Lower lobe of right lung (tissue), 2 donors: Measurements from ENCODE around the gene ARID1B. TPM values are rescaled to one million over a fixed set of nuclear protein-coding genes. Genes with fewer than 3 reads are reported as not detected.

Experiments used
- ATAC-seq, 2 donors: fragments of 200-7000 bp; cut with Tn5 transposase; one replicate each; pipeline ENCODE4 v1.9.1; 2020 to 2022; ENCODE audit warnings: mild to moderate bottlenecking in 2 of 2, moderate library complexity in 2 of 2
- DNase-seq: peaks from one replicate; pipeline ENCODE4 v3.0.0-alpha.2; 2020
- H3K27ac ChIP-seq: fragments of 200-600 bp; one replicate; pipeline ENCODE4 v1.8.0; 2022
- H3K27me3 ChIP-seq: fragments of 200-600 bp; one replicate; pipeline ENCODE4 v1.8.0; 2022; ENCODE audit warnings: low read depth
- H3K36me3 ChIP-seq: fragments of 200-600 bp; one replicate; pipeline ENCODE4 v1.8.0; 2022; ENCODE audit warnings: mild to moderate bottlenecking
- H3K4me1 ChIP-seq: fragments of 200-600 bp; one replicate; pipeline ENCODE4 v1.8.0; 2022
- H3K4me3 ChIP-seq: fragments of 200-600 bp; one replicate; pipeline ENCODE4 v1.8.0; 2022; ENCODE audit warnings: mild to moderate bottlenecking
- H3K9me3 ChIP-seq: fragments of 200-600 bp; one replicate; pipeline ENCODE4 v1.8.0; 2022
- CTCF ChIP-seq: fragments of 200-600 bp; IDR thresholded peaks from one replicate; pipeline ENCODE4 v1.8.0; 2022; ENCODE audit warnings: antibody characterized with exemption, mild to moderate bottlenecking
- intact Hi-C: fragments of 100-400 bp; cut with DNase I; formaldehyde crosslinking; loops from one replicate; pipeline ENCODE4 v1.11.0; 2022
- total RNA-seq: library from RNA; stranded (reverse); fragmentation: NEBNext Ultra II Directional; extraction: Animal tissue kit (Norgen Biotek cat#: 25700); gene quantifications from one replicate; pipeline ENCODE4 v1.2.1, GENCODE V29; 2021
- donor health status: DM: no; HTN: yes; CAD: no; lungs with severe emphysema.

ARID1B gene
- total RNA-seq, 1 donor from 2014 or later, result 95.5 TPM

DNA sequence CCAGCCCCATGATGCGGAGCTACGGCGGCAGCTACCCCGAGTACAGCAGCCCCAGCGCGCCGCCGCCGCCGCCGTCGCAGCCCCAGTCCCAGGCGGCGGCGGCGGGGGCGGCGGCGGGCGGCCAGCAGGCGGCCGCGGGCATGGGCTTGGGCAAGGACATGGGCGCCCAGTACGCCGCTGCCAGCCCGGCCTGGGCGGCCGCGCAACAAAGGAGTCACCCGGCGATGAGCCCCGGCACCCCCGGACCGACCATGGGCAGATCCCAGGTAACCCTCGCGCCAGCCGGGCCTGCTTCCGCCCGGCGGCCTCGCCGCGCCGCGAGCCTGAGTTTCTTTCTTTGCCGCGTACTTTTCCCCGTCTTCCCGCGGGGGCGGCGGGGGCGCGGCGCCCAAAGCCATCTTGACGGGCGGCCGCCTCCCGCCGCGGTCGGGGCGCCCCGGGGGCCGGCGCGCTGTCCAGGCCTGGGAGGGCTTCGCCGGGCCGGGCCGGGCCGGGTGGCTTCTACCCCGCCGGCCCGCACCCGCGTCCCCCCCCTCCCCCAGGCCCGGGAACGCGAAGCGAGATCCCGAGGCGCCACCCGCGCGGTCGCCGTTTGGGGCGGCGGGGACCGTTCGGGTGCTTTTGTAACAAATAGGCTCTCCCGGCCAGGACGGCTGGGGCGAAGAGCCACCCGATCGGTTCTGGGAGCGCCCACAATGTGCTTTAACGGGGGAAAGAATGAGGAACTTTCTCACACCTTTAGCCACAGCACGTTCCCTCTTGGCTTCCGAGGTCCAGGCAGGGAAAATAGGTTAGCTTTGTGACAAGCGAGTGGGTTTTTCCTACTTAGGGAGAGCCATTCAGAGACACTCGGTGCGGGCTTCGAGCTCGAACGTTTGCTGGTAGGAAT, 2.3 kb downstream of the ARID1B start:
- H3K27me3 ChIP-seq, result no peaks in the 10 kb centered on the region
- H3K4me3 ChIP-seq, result peak overlapping the region; percentile 71
- peak overlapping the region; percentile 92 for H3K27ac ChIP-seq
- intact Hi-C loops, result loop anchor here (10.0 kb wide), 1 partner anchor 235 kb away; no protein-coding TSS in a partner anchor
- H3K9me3 ChIP-seq, result no peaks in the 10 kb centered on the region
- no peaks in the 10 kb centered on the region for H3K36me3 ChIP-seq
- peak; percentile 47 to 49 for ATAC-seq
- DNase-seq, result peak; percentile 68
- TF ChIP-seq CTCF, result no peak
- peaks cover 59% of the 10 kb centered on the region for H3K4me1 ChIP-seq

DNA sequence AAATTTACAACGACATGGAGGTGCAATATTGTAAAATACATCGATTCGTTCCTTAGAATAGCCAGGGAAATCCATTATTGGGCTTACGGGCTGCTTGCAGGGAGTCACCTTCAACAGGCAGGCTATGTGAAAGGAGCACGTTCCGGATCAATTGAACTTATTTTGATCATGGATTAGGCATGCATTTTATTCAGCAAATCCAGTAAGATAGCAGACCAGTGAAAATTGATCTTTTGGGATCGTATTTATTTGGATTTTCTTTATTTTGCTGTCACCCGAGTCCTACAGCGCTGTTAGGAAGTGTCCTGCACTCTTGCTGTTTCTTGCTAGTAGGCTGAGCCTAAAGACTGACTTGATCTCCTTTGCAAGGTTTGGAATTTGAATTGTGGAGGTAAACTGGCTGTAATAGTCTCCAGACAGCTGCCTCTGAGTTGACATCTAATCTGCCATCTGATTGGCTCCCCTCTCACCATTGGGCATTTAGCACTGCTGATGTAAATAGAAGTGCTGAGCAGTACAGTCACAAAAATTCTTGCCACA, 3.0 kb downstream of the ARID1B start:
- H3K4me1 ChIP-seq, result peaks cover 55% of the 10 kb centered on the region
- peak overlapping the region; percentile 92 for H3K27ac ChIP-seq
- intact Hi-C loops, result loop anchor here (10.0 kb wide), 1 partner anchor 235 kb away; no protein-coding TSS in a partner anchor
- ATAC-seq, result peak; percentile 67 to 78
- no peaks in the 10 kb centered on the region for H3K9me3 ChIP-seq
- no peak for DNase-seq
- H3K36me3 ChIP-seq, result peaks cover 3% of the 10 kb centered on the region
- H3K4me3 ChIP-seq, result peak overlapping the region; percentile 71
- TF ChIP-seq CTCF, result no peak
- no peaks in the 10 kb centered on the region for H3K27me3 ChIP-seq

- peak overlapping the region; percentile 92 for H3K27ac ChIP-seq
- no peak for ATAC-seq
- intact Hi-C loops, result loop anchor here (10.0 kb wide), 1 partner anchor 234 kb away; no protein-coding TSS in a partner anchor
Observed at GRCh38 chr6:156780962-156781853, 4.0 kb downstream of the ARID1B start.

DNA sequence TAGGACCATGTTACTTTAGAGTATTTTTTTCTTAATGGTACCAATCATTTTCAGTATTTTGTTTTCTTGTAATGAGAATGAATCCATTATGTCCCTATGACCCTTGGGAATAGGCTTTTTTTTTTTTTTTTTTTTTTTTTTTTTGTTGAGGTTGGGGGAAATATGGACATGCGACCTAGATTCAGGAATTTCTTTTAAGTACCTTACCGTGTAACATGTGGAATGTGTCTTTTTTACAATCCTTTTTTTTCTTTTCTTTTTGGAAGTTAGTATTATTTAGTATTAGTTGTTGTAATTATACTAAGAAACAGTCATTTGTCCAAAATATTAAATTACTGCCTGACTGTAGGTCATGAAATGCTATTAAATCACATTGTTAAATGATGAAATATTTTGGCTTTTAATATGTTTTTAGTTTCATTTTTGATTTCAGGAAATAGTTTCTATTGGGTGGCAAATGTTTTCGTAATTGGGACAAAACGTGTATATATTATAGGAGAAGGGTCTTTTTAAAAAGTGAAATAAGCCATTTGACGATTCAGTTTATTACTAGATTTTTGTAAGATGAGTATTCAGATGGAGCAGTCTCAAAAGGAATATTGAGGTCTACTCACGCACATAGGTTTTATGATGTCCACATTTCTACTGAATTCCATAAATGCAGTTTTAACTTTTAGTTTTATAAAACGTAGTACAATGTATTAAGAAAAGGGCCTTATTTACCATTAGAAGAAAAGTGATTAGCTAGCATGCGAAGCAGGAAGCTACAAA, 4.9 kb downstream of the ARID1B start:
- Histone ChIP-seq H3K27ac (peak overlapping the region; percentile 92), H3K4me3 (peak overlapping the region; percentile 71), H3K36me3 (peaks cover 3% of the 10 kb centered on the region), H3K27me3 (no peaks in the 10 kb centered on the region), H3K9me3 (no peaks in the 10 kb centered on the region), H3K4me1 (peaks cover 47% of the 10 kb centered on the region)
- TF ChIP-seq CTCF, result no peak
- ATAC-seq (no peak), DNase-seq (no peak)
- intact Hi-C loops, result loop anchor here (10.0 kb wide), 1 partner anchor 233 kb away; no protein-coding TSS in a partner anchor

More at GRCh38 chr6:156780962-156781853, 4.0 kb downstream of the ARID1B start:
- H3K27me3 ChIP-seq, result no peaks in the 10 kb centered on the region
- DNase-seq, result no peak
- H3K4me1 ChIP-seq, result peaks cover 46% of the 10 kb centered on the region
- peak overlapping the region; percentile 71 for H3K4me3 ChIP-seq
- no peaks in the 10 kb centered on the region for H3K9me3 ChIP-seq
- peaks cover 3% of the 10 kb centered on the region for H3K36me3 ChIP-seq
- no peak for TF ChIP-seq CTCF
